ENCODE results near the gene KIFBP. TPM values are rescaled to one million over a fixed set of nuclear protein-coding genes. Genes with fewer than 3 reads are reported as not detected.
"Not testable (repeated sequence)": the region's sequence is repeated elsewhere in the genome, so short reads cannot be mapped to it uniquely, and the experiment has no call there.

The KIFBP gene
- total and polyA plus RNA-seq, 9 of the 15 experiments (the other 6 are each of a cell fraction or from before 2014, with no cell fraction given) = 5.6 to 23.2 (median 14.8) TPM

DNA sequence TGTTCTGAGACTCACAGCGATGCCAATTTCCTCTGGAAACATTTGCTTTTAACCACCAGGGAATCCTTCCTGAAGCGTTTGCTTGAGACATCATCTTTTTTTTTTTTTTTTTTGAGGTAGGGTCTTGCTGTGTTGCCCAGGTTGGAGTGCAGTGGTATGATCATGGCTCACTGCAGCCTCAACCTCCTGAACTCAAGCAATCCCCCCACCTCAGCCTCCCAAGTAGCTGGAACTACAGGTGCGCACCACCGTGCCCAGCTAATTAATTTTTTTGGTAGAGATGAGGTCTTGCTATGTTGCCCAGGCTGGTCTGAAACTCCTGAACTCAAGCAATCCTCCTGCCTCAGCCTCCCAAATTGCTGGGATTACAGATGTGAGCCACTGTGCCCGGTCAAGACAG is 52.3 kb downstream of the KIFBP start:
- FAIRE-seq; H3K79me2 ChIP-seq (ENCODE audit: control insufficient read depth, insufficient read depth, low read length); H3K27ac ChIP-seq (ENCODE audit: extremely low read depth, low read depth, low read length); H2AFZ ChIP-seq (ENCODE audit: low read depth, low read length); H3K9me1 ChIP-seq (ENCODE audit: control insufficient read depth, insufficient read depth, low read length); intact Hi-C loops (cut with micrococcal nuclease); BruUV-seq (replicated peaks); H3K4me3 ChIP-seq; H3K36me3 ChIP-seq (ENCODE audit: control insufficient read depth, insufficient read depth, low read length); DNase-seq (ENCODE audit: extremely low read depth in 1 of 4, low spot score in 3 of 4); H3K9me3 ChIP-seq (replicated peaks; ENCODE audit: control insufficient read depth, insufficient read depth, low read depth, low read length); in situ Hi-C loops (cut with MboI); H4K20me1 ChIP-seq (replicated peaks; ENCODE audit: control insufficient read depth, insufficient read depth, low read length); H3K27me3 ChIP-seq (ENCODE audit: control insufficient read depth in 2 of 2, insufficient read depth in 2 of 2, low read length in 2 of 2); H3K4me2 ChIP-seq (ENCODE audit: insufficient read depth, low read length); ATAC-seq; H3K9ac ChIP-seq (ENCODE audit: insufficient read depth in 1 of 2, low read depth in 2 of 2, low read length in 2 of 2); CTCF ChIA-PET (ENCODE audit: low intra/inter-chr PET ratio): not testable (repeated sequence)
- POLR2A ChIA-PET = interaction anchor here (0.9 to 2.1 kb wide), 3 partner anchors 12 to 21 kb away, joined by 3 to 5 read pairs (median 3); no protein-coding TSS in a partner anchor
- TF ChIP-seq ZNF121 (CRISPR knock-in tag; conservative IDR thresholded peaks at IDR 0.05) = peak; percentile 92
- WGBS (ENCODE audit: insufficient coverage, low coverage, missing lambda C conversion rate) = 35% methylated on average over 4 of the region's 5 CpGs
- peaks cover 7 to 16% of the 10 kb centered on the region in 2 experiments; a peak in 4 of 5 replicates for H3K4me1 ChIP-seq (replicated peaks in 1 of 2; ENCODE audit: control insufficient read depth in 2 of 2, insufficient read depth in 2 of 2, low read length in 2 of 2)

DNA sequence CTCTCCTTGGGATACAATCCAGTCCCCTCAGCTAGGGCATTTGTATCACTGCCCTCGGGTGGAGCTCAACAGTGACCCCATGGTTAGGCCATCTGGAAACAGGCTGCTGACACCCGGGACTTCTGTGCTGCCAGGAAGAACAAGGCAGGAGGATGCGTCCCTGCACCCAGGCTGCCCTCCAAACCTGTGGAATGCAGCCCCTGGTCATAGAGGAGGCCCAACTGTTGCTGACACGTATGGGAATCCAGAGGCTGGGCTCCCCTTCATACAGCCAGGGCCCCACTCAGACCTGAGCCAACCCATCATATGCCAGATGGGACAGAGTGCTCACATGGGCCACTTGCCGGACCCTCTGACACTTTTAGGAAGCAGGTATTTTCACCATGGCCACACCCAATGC is 53.8 kb downstream of the KIFBP start:
- no peak for FAIRE-seq
- Histone ChIP-seq H3K9ac (ENCODE audit: insufficient read depth in 1 of 2, low read depth in 2 of 2, low read length in 2 of 2) (no peak overlapping the region), H3K27me3 (ENCODE audit: control insufficient read depth in 2 of 2, insufficient read depth in 2 of 2, low read length in 2 of 2) (no peaks in the 10 kb centered on the region), H3K79me2 (ENCODE audit: control insufficient read depth, insufficient read depth, low read length) (no peaks in the 10 kb centered on the region), H4K20me1 (replicated peaks; ENCODE audit: control insufficient read depth, insufficient read depth, low read length) (no peaks in the 10 kb centered on the region), H3K4me2 (ENCODE audit: insufficient read depth, low read length) (no peak overlapping the region), H3K4me1 (replicated peaks in 1 of 2; ENCODE audit: control insufficient read depth in 2 of 2, insufficient read depth in 2 of 2, low read length in 2 of 2) (peaks cover 7 to 17% of the 10 kb centered on the region in 2 experiments; a peak in 4 of 5 replicates), H3K27ac (ENCODE audit: extremely low read depth, low read depth, low read length) (no peak overlapping the region), H3K9me3 (replicated peaks; ENCODE audit: control insufficient read depth, insufficient read depth, low read depth, low read length) (no peaks in the 10 kb centered on the region), H2AFZ (ENCODE audit: low read depth, low read length) (no peak overlapping the region), H3K36me3 (ENCODE audit: control insufficient read depth, insufficient read depth, low read length) (no peaks in the 10 kb centered on the region; the same call in 2 of the 3 replicates), H3K9me1 (ENCODE audit: control insufficient read depth, insufficient read depth, low read length) (no peaks in the 10 kb centered on the region), H3K4me3 (no peak overlapping the region)
- CTCF ChIA-PET (ENCODE audit: low intra/inter-chr PET ratio) = no interaction called here
- WGBS (ENCODE audit: insufficient coverage, low coverage, missing lambda C conversion rate) = 49% methylated on average over 5 of the region's 5 CpGs
- no peak for ATAC-seq
- no TSS peak for BruUV-seq (replicated peaks)
- in situ Hi-C loops (cut with MboI) (no loop called here), intact Hi-C loops (cut with micrococcal nuclease) (no loop called here)
- POLR2A ChIA-PET = interaction anchor here (0.5 to 2.1 kb wide), 4 partner anchors 8 to 84 kb away, joined by 3 to 5 read pairs (median 4); no protein-coding TSS in a partner anchor
- no peak for DNase-seq (ENCODE audit: extremely low read depth in 1 of 4, low spot score in 3 of 4)
- no peak for TF ChIP-seq MEF2D (tag; conservative IDR thresholded peaks at IDR 0.05; ENCODE audit: low read depth)
- no peak for TF ChIP-seq SMAD3 (CRISPR knock-in tag; conservative IDR thresholded peaks at IDR 0.05)
- TF ChIP-seq ADNP (tag; IDR thresholded peaks at IDR 0.05) = no peak
- no peak for TF ChIP-seq MTA3 (IDR thresholded peaks at IDR 0.05; ENCODE audit: borderline replicate concordance)
- no peak for TF ChIP-seq FOXA1 (IDR thresholded peaks at IDR 0.05; ENCODE audit: borderline replicate concordance)
- TF ChIP-seq ZNF133 (CRISPR knock-in tag; IDR thresholded peaks at IDR 0.05) = no peak
- no peak for TF ChIP-seq ZNF232 (CRISPR knock-in tag; IDR thresholded peaks at IDR 0.05)
- no peak for TF ChIP-seq NKRF (IDR thresholded peaks at IDR 0.05; ENCODE audit: borderline replicate concordance)
- no peak for TF ChIP-seq ZNF79 (CRISPR knock-in tag; IDR thresholded peaks at IDR 0.05; ENCODE audit: low read depth)
- TF ChIP-seq SOX6 (IDR thresholded peaks at IDR 0.05) = no peak
- TF ChIP-seq ETV6 (IDR thresholded peaks at IDR 0.05; ENCODE audit: borderline replicate concordance in 1 of 2, low read depth in 2 of 2, low read length in 1 of 2) = no peak
- no peak for TF ChIP-seq ETV6 (CRISPR knock-in tag; IDR thresholded peaks at IDR 0.05; ENCODE audit: borderline replicate concordance)
- TF ChIP-seq, protein P1, sequence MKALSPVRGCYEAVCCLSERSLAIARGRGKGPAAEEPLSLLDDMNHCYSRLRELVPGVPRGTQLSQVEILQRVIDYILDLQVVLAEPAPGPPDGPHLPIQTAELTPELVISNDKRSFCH (CRISPR knock-in tag; IDR thresholded peaks at IDR 0.05) = no peak
- TF ChIP-seq, protein P1 (tag; IDR thresholded peaks at IDR 0.05) = no peak
- TF ChIP-seq ATF7 (IDR thresholded peaks at IDR 0.05) = no peak

Data from K562 (cell line).